ENCODE results near the gene MT1A.
"Not testable (repeated sequence)": the region's sequence is repeated elsewhere in the genome, so short reads cannot be mapped to it uniquely, and the experiment has no call there.

Gene MT1A

DNA sequence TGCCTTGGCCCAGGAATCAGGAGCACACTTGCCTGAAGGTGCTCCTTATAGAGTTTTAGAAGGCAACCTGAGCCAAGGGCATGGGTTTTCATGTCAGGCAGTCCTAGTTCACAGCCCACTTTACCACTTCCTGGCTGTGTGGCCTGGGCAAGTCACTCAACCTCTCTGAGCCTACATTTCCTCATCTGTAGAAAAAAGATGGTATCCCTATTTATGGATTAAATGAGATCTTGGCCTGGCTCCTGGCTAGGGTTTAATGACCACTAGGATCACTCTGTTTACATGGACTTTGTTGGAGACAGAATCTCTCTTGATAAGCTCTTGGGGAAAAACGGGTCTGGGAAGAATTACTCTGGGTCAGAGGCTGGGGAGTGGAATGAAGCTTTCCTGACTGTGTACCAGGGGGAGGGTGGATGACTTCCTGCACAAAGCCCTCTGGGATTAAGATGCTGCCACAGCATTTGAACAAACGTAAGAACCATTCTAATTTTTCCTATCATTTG lies 27.8 kb upstream of the MT1A start:
- no peak for DNase-seq

DNA sequence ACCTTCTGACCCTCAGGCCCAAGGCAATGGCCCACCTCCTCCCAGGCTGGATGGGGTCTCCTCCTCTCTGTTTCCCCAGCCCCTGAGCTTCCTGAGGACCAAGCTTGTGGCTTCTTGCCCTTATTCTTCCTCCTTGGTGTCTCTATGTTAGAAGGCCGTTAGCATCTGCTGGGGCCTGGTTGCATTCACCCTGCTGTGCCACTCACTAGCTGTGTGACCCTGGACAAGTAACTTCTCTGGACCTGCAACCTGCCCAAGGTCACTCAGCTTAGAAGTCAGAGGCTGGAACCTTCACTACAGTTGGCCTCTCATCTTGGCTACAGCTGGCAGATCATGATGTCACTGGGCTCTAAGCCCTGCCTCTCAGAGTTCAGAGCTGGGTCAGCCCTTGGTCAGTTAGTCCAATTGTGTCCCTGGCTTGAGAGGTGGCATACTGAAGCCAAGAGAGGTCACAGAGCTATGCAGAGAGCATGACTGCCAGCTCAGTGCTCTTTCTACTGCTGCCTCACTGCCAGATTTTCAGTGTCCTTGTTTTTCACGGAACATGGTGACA lies 27.1 kb upstream of the MT1A start:
- DNase-seq: no peak

DNA sequence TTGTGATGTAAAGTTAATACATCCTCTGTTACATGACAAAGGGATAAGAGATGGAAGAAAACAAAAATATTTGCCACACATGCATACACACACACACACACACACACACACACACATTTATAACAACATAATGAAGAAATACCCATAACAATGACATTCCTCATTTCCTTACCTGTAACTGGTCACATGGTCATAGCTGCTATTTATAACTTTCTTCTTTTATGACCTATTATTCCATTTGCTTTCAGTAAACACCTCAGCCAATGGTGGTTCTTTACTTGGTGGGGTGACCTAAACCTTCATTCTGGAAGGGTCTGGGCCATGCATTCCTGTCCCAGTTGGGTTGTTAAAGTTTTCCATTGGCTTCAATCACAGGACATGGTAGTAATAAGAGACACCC lies 24.8 kb upstream of the MT1A start:
- no peak for DNase-seq

DNA sequence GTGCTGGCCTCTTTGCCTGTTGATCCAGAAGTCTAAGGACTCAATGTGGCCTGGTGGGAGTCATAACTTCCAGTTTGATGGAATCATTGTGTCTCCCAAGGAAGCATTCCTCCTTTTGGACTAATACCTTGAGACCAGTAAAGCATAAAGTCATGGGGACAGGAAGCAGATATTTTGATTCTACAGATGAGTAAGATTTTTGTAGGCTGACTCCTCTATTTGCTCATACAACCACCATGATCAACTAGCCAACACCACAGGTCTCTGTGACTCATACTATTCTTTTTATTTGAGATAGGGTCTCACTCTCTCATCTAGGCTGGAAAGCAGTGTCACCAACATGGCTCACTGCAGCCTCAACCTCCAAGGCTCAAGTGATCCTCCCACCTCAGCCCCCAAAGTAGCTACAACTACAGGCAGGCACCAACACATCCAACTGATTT lies 23.9 kb upstream of the MT1A start:
- no peak for DNase-seq

DNA sequence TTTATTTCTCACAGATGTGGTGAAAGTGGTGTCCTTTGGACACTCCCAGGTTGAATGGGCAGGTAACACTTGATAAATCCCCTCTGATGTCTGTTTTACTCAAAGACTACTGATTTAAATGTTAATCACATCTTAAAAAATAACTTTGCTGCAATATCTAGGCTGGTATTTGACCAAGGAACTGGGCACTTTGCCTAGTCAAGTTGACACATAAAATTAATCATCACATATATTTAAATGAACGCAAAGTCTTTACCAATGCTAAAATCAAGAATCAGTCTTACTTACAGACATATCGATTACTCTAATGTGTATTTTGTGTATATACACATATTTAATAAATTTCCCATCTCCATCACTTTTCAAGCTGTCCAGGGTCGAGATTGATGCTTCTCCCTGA lies 23.1 kb upstream of the MT1A start:
- no peak for DNase-seq

DNA sequence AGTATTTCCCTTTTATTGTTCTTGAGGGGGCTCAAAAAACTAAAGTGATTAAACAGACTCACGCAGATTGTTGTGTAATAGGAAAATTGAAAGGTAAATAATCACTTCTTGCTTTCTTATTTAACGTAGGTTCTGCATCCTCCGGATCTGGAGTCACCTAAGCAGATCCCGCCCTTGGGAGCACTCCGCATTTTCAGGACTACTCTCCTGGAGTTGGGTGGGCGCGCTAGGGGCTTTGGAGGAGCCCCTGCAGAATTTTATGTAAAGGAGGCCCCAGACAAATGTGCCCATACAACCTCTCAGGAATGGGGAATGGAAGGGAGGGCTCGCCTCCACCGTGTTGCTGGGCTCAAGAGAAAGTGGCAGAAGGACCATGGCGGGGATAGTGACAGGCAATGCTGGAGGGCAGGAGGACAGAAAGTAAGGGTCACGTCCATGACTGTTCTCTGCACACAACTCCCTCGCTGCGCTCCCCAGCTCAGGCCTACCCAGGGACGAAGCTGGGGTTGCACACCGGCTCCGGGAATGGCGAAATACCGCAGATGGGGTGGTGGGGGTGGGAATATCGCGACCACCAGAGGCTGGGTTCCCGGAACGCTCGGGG lies 21.8 kb upstream of the MT1A start:
- DNase-seq: no peak

DNA sequence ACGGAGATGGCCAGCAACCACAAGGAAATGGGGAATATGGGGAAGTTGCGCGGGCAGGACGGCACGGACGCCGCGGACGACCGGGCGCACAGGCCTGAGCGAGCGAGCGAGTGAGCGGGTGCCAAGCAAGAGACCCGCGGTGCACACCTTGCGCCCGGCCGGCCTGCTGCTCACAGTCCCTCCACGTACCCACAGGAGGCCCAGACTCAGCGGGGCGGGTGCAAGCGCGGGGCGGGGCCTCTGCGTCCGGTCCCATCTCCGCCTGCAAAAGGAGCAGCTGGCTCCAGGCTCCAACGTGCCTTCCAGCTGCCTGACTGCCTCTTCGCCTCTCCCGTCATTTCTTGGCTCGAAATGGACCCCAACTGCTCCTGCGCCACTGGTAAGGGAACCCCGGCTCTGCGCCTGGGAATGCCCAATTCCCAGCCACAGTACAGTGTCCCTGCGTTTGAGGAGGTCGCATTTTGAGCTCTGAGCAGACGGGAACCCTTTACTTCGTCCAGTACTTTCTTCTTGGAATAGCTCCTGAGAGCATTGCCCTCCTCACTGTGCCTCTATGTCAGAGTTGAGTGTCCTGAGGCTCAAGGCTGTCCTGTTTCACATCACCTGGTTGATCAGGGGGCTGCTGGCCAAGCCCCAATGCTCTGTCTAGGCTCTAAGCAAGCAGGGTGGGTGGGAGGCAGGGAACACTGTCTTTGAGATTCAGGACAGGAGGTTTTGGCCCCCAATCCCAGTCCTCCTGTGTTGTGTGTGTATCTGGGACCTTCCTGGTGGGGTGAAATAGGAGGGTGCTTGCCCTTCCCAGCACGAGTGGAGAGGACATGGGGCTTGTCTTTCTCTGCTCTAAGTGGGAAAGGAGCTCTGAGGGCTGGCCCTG lies 21.0 kb upstream of the MT1A start:
- no peak for DNase-seq

DNA sequence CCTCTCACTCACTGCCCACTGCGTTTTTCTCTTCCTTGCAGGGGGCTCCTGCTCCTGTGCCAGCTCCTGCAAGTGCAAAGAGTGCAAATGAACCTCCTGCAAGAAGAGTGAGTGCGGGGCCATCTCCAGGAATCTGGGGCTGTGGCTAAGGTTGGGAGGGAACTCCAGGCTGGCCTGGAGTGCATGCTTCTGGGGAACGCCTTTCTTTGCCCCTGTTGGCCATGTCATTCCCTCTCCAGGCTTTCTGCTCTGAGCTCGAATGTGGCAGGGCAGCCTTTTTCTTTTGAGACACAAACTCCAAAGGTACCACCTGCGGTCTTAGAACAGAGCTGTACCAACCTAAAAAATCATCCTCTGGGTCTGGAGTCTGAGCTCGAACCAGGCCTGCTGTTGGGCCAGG lies 20.3 kb upstream of the MT1A start:
- no peak for DNase-seq

DNA sequence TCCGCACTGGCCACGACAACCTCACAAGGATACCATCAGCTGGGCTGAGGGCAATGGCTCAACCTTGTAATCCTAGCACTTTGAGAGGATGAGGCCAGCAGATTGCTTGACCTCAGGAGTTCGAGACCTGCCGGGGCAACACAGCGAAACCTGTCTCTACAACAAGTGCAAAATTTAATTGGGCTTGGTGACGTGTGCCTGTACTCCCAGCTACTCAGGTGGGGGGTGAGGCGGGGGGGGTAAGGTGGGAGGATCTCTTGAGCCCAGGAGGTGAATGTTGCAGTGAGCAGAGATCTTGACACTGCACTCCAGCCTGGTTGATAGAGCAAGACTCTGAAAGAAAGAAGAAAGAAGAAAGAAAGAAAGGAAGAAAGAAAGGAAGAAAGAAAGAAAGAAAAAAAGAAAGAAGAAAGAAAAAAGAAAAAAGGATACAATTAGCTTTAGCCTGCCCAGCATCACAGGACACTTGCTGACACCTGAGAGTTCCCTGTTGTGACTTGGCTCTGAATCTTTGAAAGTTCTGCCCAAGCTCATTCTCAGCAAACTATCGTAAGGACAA lies 18.0 kb upstream of the MT1A start:
- DNase-seq: no peak

DNA sequence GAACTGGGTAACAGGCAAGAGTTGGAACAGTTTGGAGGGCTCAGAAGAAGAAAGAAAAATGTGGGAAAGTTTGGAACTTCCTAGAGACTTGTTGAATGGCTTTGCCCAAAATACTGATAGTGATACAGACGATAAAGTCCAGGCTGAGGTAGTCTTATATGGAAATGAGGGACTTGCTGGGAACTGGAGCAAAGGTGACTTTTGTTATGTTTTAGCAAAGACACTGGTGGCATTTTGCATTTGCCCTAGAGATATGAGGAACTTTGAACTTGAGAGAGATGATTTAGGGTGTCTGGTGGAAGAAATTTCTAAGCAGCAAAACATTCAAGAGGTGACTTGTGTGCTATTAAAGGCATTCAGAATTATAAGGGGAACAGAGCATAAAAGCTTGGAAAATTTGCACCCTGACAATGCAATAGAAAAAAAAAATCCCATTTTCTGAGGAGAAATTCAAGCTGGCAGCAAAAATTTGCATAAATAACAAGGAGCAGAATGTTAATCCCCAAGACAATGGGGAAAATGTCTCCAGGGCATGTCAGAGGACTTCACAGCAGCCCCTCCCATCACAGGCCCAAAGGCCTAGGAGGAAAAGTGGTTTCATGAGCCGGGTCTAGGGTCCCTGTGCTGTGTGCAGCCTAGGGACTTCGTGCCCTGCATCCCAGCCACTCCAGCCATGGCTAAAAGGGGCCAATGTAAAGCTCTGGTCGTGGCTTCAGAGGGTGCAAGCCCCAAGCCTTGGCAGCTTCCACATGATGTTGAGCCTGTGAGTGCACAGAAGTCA lies 16.6 kb upstream of the MT1A start:
- DNase-seq: not testable (repeated sequence)

DNA sequence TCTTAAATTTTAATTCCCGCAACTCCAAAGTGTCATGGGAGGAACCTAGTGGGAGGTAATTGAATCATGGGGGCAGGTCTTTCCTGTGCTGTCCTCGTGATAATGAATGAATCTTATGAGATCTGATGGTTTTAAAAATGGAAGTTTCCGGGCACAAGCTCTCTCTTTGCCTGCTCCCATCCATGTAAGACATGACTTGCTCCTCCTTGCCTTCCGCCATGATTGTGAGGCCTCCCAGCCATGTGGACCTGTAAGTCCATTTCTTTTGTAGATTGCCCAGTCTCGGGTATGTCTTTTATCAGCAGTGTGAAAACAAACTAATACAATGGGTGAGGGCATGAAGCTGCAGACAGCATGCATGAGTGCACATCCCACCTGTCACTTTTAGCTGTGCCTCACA lies 15.3 kb upstream of the MT1A start:
- not testable (repeated sequence) for DNase-seq

DNA sequence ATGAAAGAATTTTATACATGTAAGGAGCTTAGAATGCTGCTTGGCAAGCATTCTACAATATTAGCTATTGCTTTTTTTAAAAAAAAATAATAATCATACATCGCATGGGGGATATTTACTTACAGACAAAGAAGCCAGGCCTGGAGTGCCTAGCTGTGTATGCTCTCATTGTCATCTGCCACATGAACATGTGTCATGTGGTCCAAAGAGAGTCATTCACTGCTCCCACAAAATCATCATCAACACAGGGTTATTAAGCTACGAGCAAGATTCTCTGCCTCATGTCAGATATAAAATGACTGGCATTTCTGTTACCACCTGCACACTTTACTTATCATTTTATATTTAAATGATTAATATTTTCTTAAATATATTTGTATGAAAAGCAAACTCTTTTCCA lies 14.8 kb upstream of the MT1A start:
- DNase-seq: no peak

DNA sequence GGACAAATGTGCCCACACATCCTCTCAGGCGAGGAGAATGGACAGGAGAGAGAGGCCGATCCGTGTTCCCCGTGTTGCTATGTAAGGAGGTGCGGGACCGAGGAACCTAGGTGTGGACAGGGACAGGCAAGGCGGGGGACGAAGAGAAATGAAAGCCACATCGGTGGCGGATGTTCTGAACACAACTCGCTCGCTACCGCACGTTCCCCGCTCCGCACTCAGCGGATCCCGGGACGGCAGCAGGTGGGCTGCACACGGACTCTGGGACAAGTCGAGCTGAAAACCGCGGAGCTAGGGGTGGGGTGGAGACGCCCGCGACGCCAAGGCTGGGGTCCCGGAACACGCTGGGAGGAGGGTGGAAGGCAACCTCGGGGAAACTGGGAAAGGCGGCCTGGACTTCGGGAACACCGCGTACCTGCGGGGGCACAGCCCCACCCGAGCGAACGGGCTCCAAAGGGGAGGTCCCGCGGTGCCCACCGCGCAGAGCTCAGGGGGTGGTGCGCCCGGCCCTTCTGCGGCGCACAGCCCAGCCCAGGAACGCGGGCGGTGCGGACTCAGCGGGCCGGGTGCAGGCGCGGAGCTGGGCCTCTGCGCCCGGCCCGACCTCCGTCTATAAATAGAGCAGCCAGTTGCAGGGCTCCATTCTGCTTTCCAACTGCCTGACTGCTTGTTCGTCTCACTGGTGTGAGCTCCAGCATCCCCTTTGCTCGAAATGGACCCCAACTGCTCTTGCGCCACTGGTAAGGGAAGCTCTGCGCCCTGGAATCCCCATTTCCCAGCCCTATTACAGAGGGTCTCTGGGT lies 13.1 kb upstream of the MT1A start, which contains the start of gene MT1E:
MT1E (plus strand) TSS at position 642 of the 803 bp plus-strand sequence; CDS start at position 713, 71 bp downstream.
- DNase-seq: peak; percentile 15

DNA sequence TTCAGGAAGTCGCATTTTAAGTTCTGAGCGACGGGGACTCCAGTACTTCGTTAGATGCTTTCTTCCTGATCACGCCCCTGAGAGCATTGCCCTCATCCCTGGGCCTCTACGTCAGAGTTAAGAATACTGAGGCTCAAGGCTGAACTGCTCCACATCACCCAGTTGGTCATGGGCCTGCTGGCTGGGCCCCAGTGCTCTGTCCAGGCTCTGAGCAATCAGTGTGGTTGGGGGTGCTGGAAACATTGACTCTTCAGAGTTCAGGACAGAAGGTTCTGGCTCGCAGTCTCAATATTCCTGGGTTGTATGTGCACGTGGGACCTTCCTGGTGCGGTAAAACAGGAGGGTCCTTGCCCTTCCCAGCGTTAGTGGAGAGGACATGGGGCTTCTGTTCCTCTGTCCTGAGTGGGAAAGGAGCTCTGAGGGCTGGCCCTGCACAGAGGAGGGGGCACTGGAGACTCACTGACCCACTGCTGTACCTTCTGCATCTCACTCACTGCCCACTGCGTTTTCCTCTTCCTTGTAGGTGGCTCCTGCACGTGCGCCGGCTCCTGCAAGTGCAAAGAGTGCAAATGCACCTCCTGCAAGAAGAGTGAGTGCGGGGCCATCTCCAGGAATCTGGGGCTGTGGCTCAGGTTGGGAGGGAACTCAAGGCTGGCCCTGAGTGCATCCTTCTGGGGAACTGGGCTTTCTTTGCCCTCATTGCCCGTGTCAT lies 12.4 kb upstream of the MT1A start:
- DNase-seq: no peak

DNA sequence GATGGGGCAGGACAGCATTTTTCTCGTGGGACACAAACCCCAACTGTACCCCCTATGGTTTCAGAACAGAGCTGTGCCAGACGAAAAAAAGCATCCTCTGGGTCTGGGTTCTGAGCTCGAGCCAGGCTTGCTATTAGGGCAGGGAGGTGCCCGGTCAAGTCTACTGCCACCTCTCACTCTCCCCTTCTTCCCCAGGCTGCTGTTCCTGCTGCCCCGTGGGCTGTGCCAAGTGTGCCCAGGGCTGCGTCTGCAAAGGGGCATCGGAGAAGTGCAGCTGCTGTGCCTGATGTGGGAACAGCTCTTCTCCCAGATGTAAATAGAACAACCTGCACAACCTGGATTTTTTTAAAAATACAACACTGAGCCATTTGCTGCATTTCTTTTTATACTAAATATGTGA lies 11.8 kb upstream of the MT1A start:
- DNase-seq: no peak

DNA sequence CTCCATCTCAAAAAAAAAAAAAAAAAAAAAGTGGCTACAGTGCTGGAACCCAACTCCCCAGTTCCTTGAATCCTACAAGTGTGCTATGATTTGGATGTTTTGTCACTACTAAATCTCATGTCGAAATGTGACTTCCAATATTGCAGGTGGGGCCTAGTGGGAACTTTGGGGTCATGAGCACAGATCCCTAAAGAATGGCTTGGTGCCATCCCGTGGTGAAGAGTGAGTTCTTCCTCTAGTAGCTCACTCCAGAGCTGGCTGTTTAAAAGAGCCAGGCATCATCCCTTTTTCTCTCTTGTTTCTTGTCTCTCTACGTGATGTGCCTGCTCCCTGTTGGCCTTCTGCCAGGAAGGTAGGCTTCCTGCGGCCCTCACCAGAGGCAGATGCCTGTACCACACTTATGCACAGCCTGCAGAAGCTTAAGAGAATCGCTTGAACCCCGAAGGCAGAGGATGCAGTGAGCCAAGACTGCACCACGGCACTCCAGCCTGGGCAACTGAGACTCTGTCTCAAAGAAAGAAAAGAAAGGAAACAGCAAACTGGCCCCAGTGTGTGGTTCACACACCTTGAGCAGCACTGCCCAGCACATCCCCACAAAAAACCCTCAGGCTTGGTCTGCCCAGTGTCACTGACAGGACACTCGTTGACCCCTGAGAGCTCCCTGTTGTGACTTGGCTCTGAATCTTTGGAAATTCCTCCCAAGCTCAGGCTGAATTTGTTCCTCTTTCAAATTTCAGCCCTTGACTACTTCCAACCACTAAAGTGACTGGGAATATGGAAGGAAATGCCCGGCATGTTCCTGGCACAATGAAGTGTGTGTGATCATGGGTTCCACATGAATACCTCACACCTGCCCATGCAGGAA lies 9.7 kb upstream of the MT1A start:
- no peak for DNase-seq

DNA sequence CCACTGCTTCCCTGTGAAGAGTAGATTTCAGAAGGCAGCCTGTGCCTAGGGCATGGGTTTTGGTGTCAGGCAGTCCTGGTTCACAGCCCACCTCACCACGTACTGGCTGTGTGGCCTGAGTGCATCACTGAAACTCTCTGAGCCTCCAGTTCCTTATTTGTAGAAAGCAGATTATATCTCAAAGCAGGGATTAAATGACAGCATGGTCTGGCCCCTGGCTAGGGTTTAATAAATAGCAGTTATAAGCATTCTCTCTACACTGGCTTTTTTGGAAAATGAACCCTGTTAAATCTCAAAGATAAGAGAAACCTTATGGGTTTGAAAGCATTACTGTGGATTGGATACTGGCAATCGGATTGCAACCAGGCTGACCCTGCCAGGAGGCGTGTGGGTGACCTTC lies 8.9 kb upstream of the MT1A start:
- DNase-seq: no peak

DNA sequence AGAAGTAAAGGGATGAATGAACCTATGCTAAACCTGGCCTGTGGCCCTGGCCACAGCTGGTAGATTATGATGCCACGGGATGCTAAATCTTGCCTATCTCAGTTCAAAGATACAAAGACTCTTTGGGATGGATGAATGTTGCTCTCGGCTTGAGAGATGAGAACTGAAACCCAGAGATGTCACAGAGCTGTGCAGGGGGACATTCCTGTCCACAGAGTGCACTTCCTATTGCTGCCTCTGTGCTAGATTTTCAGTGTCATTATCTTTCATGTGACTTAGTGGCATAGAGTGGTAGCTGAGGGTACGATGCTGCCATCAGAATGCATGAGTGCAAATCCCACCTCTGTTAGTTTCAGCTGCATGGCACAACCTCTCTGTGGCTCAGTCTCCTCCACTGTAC lies 8.3 kb upstream of the MT1A start:
- DNase-seq: no peak

DNA sequence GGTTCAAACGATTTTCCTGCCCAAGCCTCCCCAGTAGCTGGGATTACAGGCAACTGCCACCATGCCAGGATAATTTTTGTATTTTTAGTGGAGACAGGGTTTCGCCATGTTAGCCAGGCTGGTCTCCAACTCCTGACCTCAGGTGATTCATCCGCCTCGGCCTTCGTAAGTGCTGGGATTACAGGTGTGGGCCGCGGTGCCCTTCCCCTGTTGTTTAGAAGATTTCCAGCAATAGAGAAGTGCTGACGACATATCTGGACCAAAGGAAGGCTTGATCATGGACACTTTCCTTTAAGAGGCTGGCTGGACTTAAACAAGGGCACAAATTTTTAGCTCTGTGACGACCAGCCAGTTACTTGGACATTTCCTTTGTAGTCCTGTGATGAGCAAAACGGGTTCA lies 7.3 kb upstream of the MT1A start:
- no peak for DNase-seq

DNA sequence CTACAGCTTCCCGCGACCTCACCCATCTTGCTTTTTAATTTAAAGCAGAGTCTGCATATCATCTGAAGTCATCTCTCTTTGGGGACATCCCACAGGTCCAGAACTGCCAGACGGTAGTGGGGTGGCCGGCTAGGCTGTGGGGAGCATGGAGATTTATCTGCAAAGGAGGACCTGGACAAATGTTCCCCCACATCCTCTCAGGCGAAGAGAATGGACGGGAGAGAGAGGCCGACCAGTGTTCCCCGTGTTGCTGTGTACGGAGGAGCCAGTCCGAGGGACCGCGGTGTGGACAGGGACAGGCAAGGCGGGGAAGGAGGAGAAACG lies 6.7 kb upstream of the MT1A start:
- no peak for DNase-seq
